PC-9 (cell line): ENCODE results near the gene FPR1. TPM values are rescaled to one million over a fixed set of nuclear protein-coding genes. Genes with fewer than 3 reads are reported as not detected.

ENCODE experiments used
- Bru-seq: library from RNA; stranded (reverse); fragments of 400-500 nt; gene quantifications from one replicate; lab custom pipeline; 2021; lab: Mats Ljungman, UMichigan
- BruChase-seq, 2 experiments: library from RNA; stranded (reverse); fragments of 400-500 nt; gene quantifications; one replicate each; lab custom pipeline; 2021; lab: Mats Ljungman, UMichigan
- BruUV-seq: library from RNA; stranded (reverse); fragments of 400-500 nt; replicated peaks from 2 replicates; lab custom pipeline; 2021; lab: Mats Ljungman, UMichigan
- CTCF ChIA-PET: fragments of 300-600 bp; sonication (Branson Sonifier 250); formaldehyde crosslinking; loops from one replicate; lab custom pipeline; 2022; ENCODE audit warnings: antibody characterized with exemption; lab: Charles Lee
- POLR2A ChIA-PET: fragments of 300-600 bp; sonication (Branson Sonifier 250); formaldehyde crosslinking; loops from one replicate; lab custom pipeline; 2022; ENCODE audit warnings: antibody characterized with exemption; ENCODE audit not compliant: unreplicated experiment; lab: Charles Lee
- DNase-seq, 2 experiments: peaks; one replicate each; pipeline versions ENCODE4 v3.0.0 to v3.0.0-alpha.2; 2015 to 2022; ENCODE audit warnings: mixed read lengths in 1 of 2
- H2AFZ ChIP-seq: fragments of 200-600 bp; sonication (generic); 2 replicates; pipeline ENCODE4 v1.8.1; 2017; ENCODE audit warnings: antibody characterized with exemption
- H3F3A ChIP-seq: fragments of 200-600 bp; sonication (generic); 2 replicates; pipeline ENCODE4 v1.8.1; 2017; ENCODE audit warnings: antibody characterized with exemption, mild to moderate bottlenecking, low read depth; ENCODE audit not compliant: insufficient read depth
- H3K27ac ChIP-seq: fragments of 200-600 bp; sonication (generic); 2 replicates; pipeline ENCODE4 v1.6.1; 2016; ENCODE audit warnings: mixed run types
- H3K27me3 ChIP-seq: fragments of 200-600 bp; sonication (generic); 2 replicates; pipeline ENCODE4 v1.6.1; 2016; ENCODE audit warnings: low read depth, mixed run types; ENCODE audit not compliant: insufficient read depth
- H3K36me3 ChIP-seq: fragments of 200-600 bp; sonication (generic); 2 replicates; pipeline ENCODE4 v1.6.1; 2016; ENCODE audit warnings: low read depth, mixed run types
- H3K4me1 ChIP-seq: fragments of 200-600 bp; sonication (generic); replicated peaks from 2 replicates; pipeline ENCODE4 v1.6.1; 2016; ENCODE audit warnings: mixed run types; ENCODE audit not compliant: insufficient read depth
- H3K4me2 ChIP-seq: fragments of 200-600 bp; sonication (generic); 2 replicates; pipeline ENCODE4 v1.6.1; 2017; ENCODE audit warnings: mixed run types
- H3K4me3 ChIP-seq: fragments of 200-600 bp; sonication (generic); 2 replicates; pipeline ENCODE4 v1.6.1; 2016; ENCODE audit warnings: mixed run types
- H3K79me2 ChIP-seq: fragments of 200-600 bp; sonication (generic); 2 replicates; pipeline ENCODE4 v1.6.1; 2017; ENCODE audit warnings: low read depth, mixed run types
- H3K9me2 ChIP-seq: fragments of 200-600 bp; sonication (generic); 2 replicates; pipeline ENCODE4 v1.8.1; 2017; ENCODE audit warnings: mild to moderate bottlenecking; ENCODE audit not compliant: insufficient read depth
- H3K9me3 ChIP-seq: fragments of 200-600 bp; sonication (generic); 2 replicates; pipeline ENCODE4 v1.8.1; 2016; ENCODE audit warnings: low read depth; ENCODE audit not compliant: insufficient read depth
- H4K20me1 ChIP-seq: fragments of 200-600 bp; sonication (generic); 2 replicates; pipeline ENCODE4 v1.8.1; 2017; ENCODE audit not compliant: insufficient read depth
- CTCF ChIP-seq: fragments of 200-600 bp; sonication (generic); conservative IDR thresholded peaks from 2 replicates; pipeline ENCODE4 v1.6.1; 2017; ENCODE audit warnings: mixed run types, antibody characterized with exemption, mild to moderate bottlenecking, moderate library complexity
- EZH2 ChIP-seq: fragments of 200-600 bp; sonication (generic); IDR thresholded peaks from 2 replicates; pipeline ENCODE4 v1.8.0; 2017; ENCODE audit warnings: antibody characterized with exemption, low read depth
- intact Hi-C: fragments of 100-400 bp; cut with micrococcal nuclease; formaldehyde crosslinking; loops from one replicate; pipeline ENCODE4 v1.10.0; 2022; ENCODE audit not compliant: unreplicated experiment
- long read RNA-seq: library from polyadenylated mRNA; stranded (forward); transcript quantifications from one replicate; pipeline ENCODE4 v2.0.0, GENCODE V29; 2022
- total RNA-seq: library from RNA; stranded (reverse); gene quantifications from 2 replicates; pipeline ENCODE4 v1.2.3, GENCODE V29; 2021

FPR1 gene, protein sequence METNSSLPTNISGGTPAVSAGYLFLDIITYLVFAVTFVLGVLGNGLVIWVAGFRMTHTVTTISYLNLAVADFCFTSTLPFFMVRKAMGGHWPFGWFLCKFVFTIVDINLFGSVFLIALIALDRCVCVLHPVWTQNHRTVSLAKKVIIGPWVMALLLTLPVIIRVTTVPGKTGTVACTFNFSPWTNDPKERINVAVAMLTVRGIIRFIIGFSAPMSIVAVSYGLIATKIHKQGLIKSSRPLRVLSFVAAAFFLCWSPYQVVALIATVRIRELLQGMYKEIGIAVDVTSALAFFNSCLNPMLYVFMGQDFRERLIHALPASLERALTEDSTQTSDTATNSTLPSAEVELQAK
- total RNA-seq (not detected in 2 replicates), Bru-seq, nascent RNA (not detected), BruChase-seq, experiment 1, labeled RNA remaining after a 2-hour chase (not detected), BruChase-seq, experiment 2, labeled RNA remaining after a 6-hour chase (not detected)
- long read RNA-seq = 0 reads

GRCh38 chr19:51751655-51752054 is at the start of gene FPR1:
Gene FPR1, minus strand, starts transcription at chr19:51751878. Its CDS starts 4,884 bp downstream, at chr19:51746994.
- Histone ChIP-seq H3K79me2 (no peaks in the 10 kb centered on the region), H3F3A (no peaks in the 10 kb centered on the region), H3K36me3 (no peaks in the 10 kb centered on the region), H4K20me1 (no peaks in the 10 kb centered on the region), H3K9me2 (no peaks in the 10 kb centered on the region), H3K9me3 (no peaks in the 10 kb centered on the region), H2AFZ (no peak within 1 kb of the TSS), H3K4me3 (no peak within 1 kb of the TSS), H3K27me3 (peaks cover 79% of the 10 kb centered on the region), H3K27ac (no peak within 1 kb of the TSS), H3K4me1 (no peaks in the 10 kb centered on the region), H3K4me2 (no peak within 1 kb of the TSS)
- DNase-seq = peak in 1 of 2 experiments; percentile 40
- no TSS peak for BruUV-seq
- no peak for TF ChIP-seq CTCF
- ChIA-PET POLR2A (no interaction called here), CTCF (no interaction called here)
- intact Hi-C loops = no loop called here

GRCh38 chr19:51800473-51801244 is 49.0 kb upstream of the FPR1 start:
- TF ChIP-seq EZH2 (no peak), CTCF (no peak)
- Histone ChIP-seq H3K4me3 (no peak overlapping the region), H2AFZ (no peak overlapping the region), H3K79me2 (no peaks in the 10 kb centered on the region), H3K36me3 (no peaks in the 10 kb centered on the region), H3F3A (no peaks in the 10 kb centered on the region), H3K4me2 (no peak overlapping the region), H3K27me3 (peaks cover 6% of the 10 kb centered on the region; the same call in 1 of the 2 replicates), H4K20me1 (no peaks in the 10 kb centered on the region), H3K4me1 (no peaks in the 10 kb centered on the region), H3K9me3 (peaks cover 5% of the 10 kb centered on the region; the same call in 1 of the 2 replicates), H3K27ac (no peak overlapping the region), H3K9me2 (no peaks in the 10 kb centered on the region)
- ChIA-PET CTCF (no interaction called here), POLR2A (no interaction called here)
- intact Hi-C loops = no loop called here
- BruUV-seq = no TSS peak
- no peak for DNase-seq

GRCh38 chr19:51799774-51800472 is 48.2 kb upstream of the FPR1 start:
- Histone ChIP-seq H2AFZ (no peak overlapping the region), H3K4me3 (no peak overlapping the region), H3K27me3 (peaks cover 6% of the 10 kb centered on the region; the same call in 1 of the 2 replicates), H3K4me2 (no peak overlapping the region), H3K79me2 (no peaks in the 10 kb centered on the region), H3K36me3 (no peaks in the 10 kb centered on the region), H3F3A (no peaks in the 10 kb centered on the region), H3K9me2 (no peaks in the 10 kb centered on the region), H3K9me3 (peaks cover 5% of the 10 kb centered on the region; the same call in 1 of the 2 replicates), H4K20me1 (no peaks in the 10 kb centered on the region), H3K27ac (no peak overlapping the region), H3K4me1 (no peaks in the 10 kb centered on the region)
- DNase-seq = no peak
- POLR2A ChIA-PET = interaction anchor here (0.5 kb wide), 1 partner anchor 57 kb away, joined by 4 read pairs; no protein-coding TSS in a partner anchor
- no TSS peak for BruUV-seq
- intact Hi-C loops = no loop called here
- TF ChIP-seq EZH2 (no peak), CTCF (no peak)
- CTCF ChIA-PET = no interaction called here
